IMR-90 (cell line): ENCODE data around the gene TMEM143. TPM values are rescaled to one million over a fixed set of nuclear protein-coding genes. Genes with fewer than 3 reads are reported as not detected.
A peak's percentile ranks its signal among the peaks of the same experiment; 100 is the strongest.

ENCODE experiments used
- ATAC-seq: fragments of 200-7000 bp; cut with Tn5 transposase; 2 replicates; pipeline ENCODE4 v1.9.1; 2020; ENCODE audit warnings: low read depth, mild to moderate bottlenecking, moderate library complexity
- BruUV-seq: library from RNA; stranded (reverse); fragments of 400-500 nt; replicated peaks from 2 replicates; lab custom pipeline; 2021; lab: Mats Ljungman, UMichigan
- CTCF ChIA-PET: fragments of 300-600 bp; formaldehyde crosslinking; extraction: SDS; loops from one replicate; lab custom pipeline; 2021; ENCODE audit warnings: antibody characterized with exemption; lab: Yijun Ruan, JAX
- POLR2A ChIA-PET: fragments of 300-600 bp; sonication (Branson Sonifier 250); formaldehyde crosslinking; loops from one replicate; lab custom pipeline; 2022; ENCODE audit warnings: antibody characterized with exemption; ENCODE audit not compliant: unreplicated experiment; lab: Charles Lee
- DNase-seq: peaks from one replicate; pipeline ENCODE4 v3.0.0; 2013
- H2AFZ ChIP-seq: replicated peaks from 2 replicates; pipeline ENCODE3; 2013; ENCODE audit warnings: low read length, mild to moderate bottlenecking; ENCODE audit not compliant: poor library complexity
- H2AK5ac ChIP-seq: 2 replicates; pipeline ENCODE4 v1.6.1; 2013; ENCODE audit warnings: low read depth, low read length, inconsistent platforms
- H2AK9ac ChIP-seq: replicated peaks from 2 replicates; pipeline ENCODE3; 2013; ENCODE audit warnings: mild to moderate bottlenecking, low read depth, low read length, moderate library complexity; ENCODE audit not compliant: poor library complexity
- H2BK120ac ChIP-seq: 2 replicates; pipeline ENCODE4 v1.6.1; 2013; ENCODE audit warnings: low read depth, low read length, inconsistent platforms
- H2BK15ac ChIP-seq: 3 replicates; pipeline ENCODE4 v1.6.1; 2013; ENCODE audit warnings: low read depth, low read length, inconsistent platforms
- H2BK20ac ChIP-seq: 2 replicates; pipeline ENCODE4 v1.6.1; 2013; ENCODE audit warnings: low read depth, mild to moderate bottlenecking, inconsistent platforms, low read length, moderate library complexity
- H2BK5ac ChIP-seq: 2 replicates; pipeline ENCODE4 v1.6.1; 2013; ENCODE audit warnings: mild to moderate bottlenecking, low read depth, low read length, inconsistent platforms; ENCODE audit not compliant: poor library complexity, severe bottlenecking
- H3K14ac ChIP-seq: replicated peaks from 2 replicates; pipeline ENCODE4 v1.6.1; 2013; ENCODE audit warnings: low read depth, low read length, inconsistent platforms
- H3K18ac ChIP-seq: 2 replicates; pipeline ENCODE4 v1.6.1; 2013; ENCODE audit warnings: low read depth, low read length, control low read depth
- H3K23ac ChIP-seq: 2 replicates; pipeline ENCODE4 v1.6.1; 2013; ENCODE audit warnings: low read depth, low read length, inconsistent platforms
- H3K27ac ChIP-seq: 2 replicates; pipeline ENCODE4 v1.5.1; 2013; ENCODE audit warnings: mild to moderate bottlenecking, control low read depth, low read length; ENCODE audit not compliant: insufficient read depth
- H3K27me3 ChIP-seq: 2 replicates; pipeline ENCODE4 v1.6.1; 2013; ENCODE audit warnings: low read length; ENCODE audit not compliant: control insufficient read depth, insufficient read depth
- H3K36me3 ChIP-seq: 2 replicates; pipeline ENCODE4 v1.6.1; 2013; ENCODE audit warnings: low read length, mixed read lengths; ENCODE audit not compliant: control insufficient read depth, insufficient read depth
- H3K4ac ChIP-seq: 2 replicates; pipeline ENCODE4 v1.6.1; 2013; ENCODE audit warnings: low read depth, low read length, inconsistent platforms
- H3K4me1 ChIP-seq: 2 replicates; pipeline ENCODE4 v1.6.1; 2013; ENCODE audit warnings: low read length, mixed read lengths; ENCODE audit not compliant: control insufficient read depth, insufficient read depth
- H3K4me2 ChIP-seq: 2 replicates; pipeline ENCODE4 v1.6.1; 2013; ENCODE audit warnings: low read depth, mild to moderate bottlenecking, control low read depth, low read length, moderate library complexity
- H3K4me3 ChIP-seq: 2 replicates; pipeline ENCODE4 v1.5.1; 2013; ENCODE audit warnings: low read depth, mild to moderate bottlenecking, control low read depth, low read length, moderate library complexity; ENCODE audit not compliant: insufficient read depth
- H3K56ac ChIP-seq: 2 replicates; pipeline ENCODE4 v1.6.1; 2013; ENCODE audit warnings: low read length, inconsistent platforms; ENCODE audit not compliant: insufficient read depth; ENCODE audit errors: extremely low read depth
- H3K79me1 ChIP-seq, 2 experiments: 2 replicates each; pipeline ENCODE4 v1.6.1; 2013; ENCODE audit warnings: low read length in 2 of 2, inconsistent platforms in 1 of 2, low read depth in 1 of 2
- H3K9ac ChIP-seq: 2 replicates; pipeline ENCODE4 v1.6.1; 2013; ENCODE audit warnings: low read depth, low read length, control low read depth
- H3K9me1 ChIP-seq: 2 replicates; pipeline ENCODE4 v1.6.1; 2013; ENCODE audit warnings: low read length, inconsistent platforms; ENCODE audit not compliant: insufficient read depth
- H3K9me3 ChIP-seq: 2 replicates; pipeline ENCODE4 v1.6.1; 2013; ENCODE audit warnings: low read length; ENCODE audit not compliant: control insufficient read depth, insufficient read depth
- H4K20me1 ChIP-seq: 2 replicates; pipeline ENCODE4 v1.6.1; 2013; ENCODE audit warnings: low read length, inconsistent platforms; ENCODE audit not compliant: insufficient read depth
- H4K5ac ChIP-seq: 2 replicates; pipeline ENCODE4 v1.6.1; 2013; ENCODE audit warnings: mild to moderate bottlenecking, low read depth, low read length, control low read depth
- H4K8ac ChIP-seq, 2 experiments: 2 replicates each; pipeline ENCODE4 v1.6.1; 2013; ENCODE audit warnings: low read depth in 2 of 2, low read length in 2 of 2, control low read depth in 1 of 2, inconsistent platforms in 1 of 2
- H4K91ac ChIP-seq: 2 replicates; pipeline ENCODE4 v1.6.1; 2013; ENCODE audit warnings: low read depth, low read length, inconsistent platforms; ENCODE audit not compliant: insufficient read depth
- CEBPB ChIP-seq: IDR thresholded peaks from 2 replicates; pipeline ENCODE4 v1.6.1; 2012; ENCODE audit warnings: low read depth, low read length, improper control_type of control experiment
- FOS ChIP-seq: fragments of 150-350 bp; IDR thresholded peaks from 2 replicates; pipeline ENCODE4 v1.6.1; 2016; ENCODE audit warnings: low read depth, low read length
- WGBS, 2 experiments: methylation state at CpG; one replicate each; pipeline versions ENCODE4 v1.1.5 to v1.1.7; 2013; ENCODE audit warnings: missing lambda C conversion rate in 2 of 2; ENCODE audit not compliant: insufficient read length in 1 of 2; ENCODE audit errors: extremely low coverage in 2 of 2; 5-methylcytosine and 5-hydroxymethylcytosine counted together
- dilution Hi-C: fragments of 300-500 bp; cut with HindIII; formaldehyde crosslinking; loops from one replicate; pipeline ENCODE4 v1.14.3; 2018; ENCODE audit warnings: low sequenced_read_pairs; ENCODE audit not compliant: unreplicated experiment
- in situ Hi-C: fragments of 300-500 bp; cut with MboI; formaldehyde crosslinking; loops from 3 replicates; pipeline ENCODE4 v1.14.3; 2019; ENCODE audit warnings: low sequenced_read_pairs, inconsistent platforms, mixed read lengths
- intact Hi-C: fragments of 100-400 bp; cut with micrococcal nuclease; formaldehyde crosslinking; loops from 2 replicates; pipeline ENCODE4 v1.10.0; 2022
- polyA plus RNA-seq, 3 experiments: library from polyadenylated mRNA; depleted of rRNA; stranded (reverse); fragments of >200 nt; gene quantifications; 2 replicates each; pipeline ENCODE4 v1.2.3, GENCODE V29; 2012; ENCODE audit warnings: low replicate concordance in 1 of 3
- total RNA-seq: library from RNA; depleted of rRNA; stranded (reverse); fragments of >200 nt; gene quantifications from 2 replicates; pipeline ENCODE4 v1.2.3, GENCODE V29; 2012
- TF ChIP-seq, protein P1 (sequence below): conservative IDR thresholded peaks from 2 replicates; pipeline ENCODE4 v1.5.1; 2012; ENCODE audit warnings: mild to moderate bottlenecking, low read depth, low read length, improper control_type of control experiment
- TF ChIP-seq, protein P2 (sequence below): fragments of 150-350 bp; IDR thresholded peaks from 2 replicates; pipeline ENCODE4 v1.6.1; 2017; ENCODE audit warnings: mild to moderate bottlenecking, antibody characterized with exemption, low read length, low read depth

The TMEM143 gene
- total and polyA plus RNA-seq, 2 of the 4 experiments (the other 2 are of a cell fraction) = 1.3 to 7.6 TPM

GRCh38 chr19:48350856-48351255 lies 12.9 kb downstream of the TMEM143 start:
- Histone ChIP-seq H3K4me1 (no peaks in the 10 kb centered on the region), H3K23ac (no peak overlapping the region), H3K36me3 (no peaks in the 10 kb centered on the region), H3K79me1 (no peaks in the 10 kb centered on the region), H2BK5ac (no peak overlapping the region), H2AFZ (no peak overlapping the region), H3K27me3 (no peaks in the 10 kb centered on the region), H3K4me3 (no peak overlapping the region), H3K9ac (no peak overlapping the region), H4K5ac (no peak overlapping the region), H2AK9ac (peak overlapping the region; percentile 57), H3K56ac (no peak overlapping the region), H2BK120ac (no peak overlapping the region), H3K4me2 (no peak overlapping the region), H3K18ac (no peak overlapping the region), H2BK15ac (no peak overlapping the region), H3K9me1 (peaks cover 10% of the 10 kb centered on the region; the same call in 1 of the 2 replicates), H3K9me3 (no peaks in the 10 kb centered on the region), H2BK20ac (no peak overlapping the region), H4K20me1 (no peaks in the 10 kb centered on the region), H3K27ac (no peak overlapping the region), H4K91ac (no peak overlapping the region), H3K14ac (no peak overlapping the region), H2AK5ac (no peak overlapping the region), H3K4ac (no peak overlapping the region), H4K8ac (no peak overlapping the region)
- WGBS, 2 experiments = 100% methylated on average over 2 of the region's 5 CpGs; no CpG with 5 or more reads in 1 of the 2 experiments
- intact Hi-C loops (no loop called here), dilution Hi-C loops (no loop called here), in situ Hi-C loops (no loop called here)
- no peak for DNase-seq
- POLR2A ChIA-PET = no interaction called here
- TF ChIP-seq, protein P1, sequence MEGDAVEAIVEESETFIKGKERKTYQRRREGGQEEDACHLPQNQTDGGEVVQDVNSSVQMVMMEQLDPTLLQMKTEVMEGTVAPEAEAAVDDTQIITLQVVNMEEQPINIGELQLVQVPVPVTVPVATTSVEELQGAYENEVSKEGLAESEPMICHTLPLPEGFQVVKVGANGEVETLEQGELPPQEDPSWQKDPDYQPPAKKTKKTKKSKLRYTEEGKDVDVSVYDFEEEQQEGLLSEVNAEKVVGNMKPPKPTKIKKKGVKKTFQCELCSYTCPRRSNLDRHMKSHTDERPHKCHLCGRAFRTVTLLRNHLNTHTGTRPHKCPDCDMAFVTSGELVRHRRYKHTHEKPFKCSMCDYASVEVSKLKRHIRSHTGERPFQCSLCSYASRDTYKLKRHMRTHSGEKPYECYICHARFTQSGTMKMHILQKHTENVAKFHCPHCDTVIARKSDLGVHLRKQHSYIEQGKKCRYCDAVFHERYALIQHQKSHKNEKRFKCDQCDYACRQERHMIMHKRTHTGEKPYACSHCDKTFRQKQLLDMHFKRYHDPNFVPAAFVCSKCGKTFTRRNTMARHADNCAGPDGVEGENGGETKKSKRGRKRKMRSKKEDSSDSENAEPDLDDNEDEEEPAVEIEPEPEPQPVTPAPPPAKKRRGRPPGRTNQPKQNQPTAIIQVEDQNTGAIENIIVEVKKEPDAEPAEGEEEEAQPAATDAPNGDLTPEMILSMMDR = no peak
- TF ChIP-seq FOS (no peak), CEBPB (no peak)
- TF ChIP-seq, protein P2, sequence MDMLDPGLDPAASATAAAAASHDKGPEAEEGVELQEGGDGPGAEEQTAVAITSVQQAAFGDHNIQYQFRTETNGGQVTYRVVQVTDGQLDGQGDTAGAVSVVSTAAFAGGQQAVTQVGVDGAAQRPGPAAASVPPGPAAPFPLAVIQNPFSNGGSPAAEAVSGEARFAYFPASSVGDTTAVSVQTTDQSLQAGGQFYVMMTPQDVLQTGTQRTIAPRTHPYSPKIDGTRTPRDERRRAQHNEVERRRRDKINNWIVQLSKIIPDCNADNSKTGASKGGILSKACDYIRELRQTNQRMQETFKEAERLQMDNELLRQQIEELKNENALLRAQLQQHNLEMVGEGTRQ = no peak
- ATAC-seq = no peak
- no TSS peak for BruUV-seq
- CTCF ChIA-PET = interaction anchor here (0.5 kb wide), 1 partner anchor 29 kb away, joined by 3 read pairs; a partner anchor contains a TSS
